ENCODE results near the gene FMNL2. TPM values are rescaled to one million over a fixed set of nuclear protein-coding genes. Genes with fewer than 3 reads are reported as not detected.

Gene FMNL2
- total RNA-seq, 1 experiment from 2014 or later = 46.5 TPM

DNA sequence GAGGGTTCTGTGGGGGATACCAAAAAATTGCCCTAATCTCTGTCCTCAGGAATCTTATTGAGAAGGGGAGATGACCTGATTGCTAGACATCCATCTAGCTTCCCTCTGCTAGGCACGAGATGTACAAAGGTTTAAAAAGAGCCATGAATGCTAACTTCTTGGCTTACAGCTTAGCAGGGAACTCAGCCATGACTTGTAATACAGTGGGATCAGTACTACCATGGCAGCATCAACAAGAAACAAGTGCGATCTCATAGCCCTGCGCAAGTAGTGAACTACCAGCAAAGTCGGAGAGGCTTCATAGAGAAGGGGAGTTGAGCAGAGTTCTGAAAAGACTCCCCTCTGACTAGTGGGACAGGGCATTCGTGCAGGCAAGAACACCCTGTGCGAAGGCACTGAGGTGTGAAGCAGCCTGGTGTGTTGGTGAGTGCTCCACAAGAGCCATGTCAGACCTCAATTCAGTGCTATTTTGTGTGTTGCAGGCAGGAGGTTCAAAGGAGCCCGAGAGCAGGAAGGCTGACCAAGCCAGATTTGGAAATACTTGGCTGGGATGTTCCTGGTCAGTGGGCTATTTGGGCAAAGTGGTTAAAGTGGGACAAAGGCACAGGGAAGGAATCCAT, 130.0 kb downstream of the FMNL2 start:
- no TSS peak for BruUV-seq (replicated peaks)
- no peak for DNase-seq
- H3K36me3 Mint-ChIP-seq (ENCODE audit: insufficient read depth, unreplicated experiment) = no peaks in the 10 kb centered on the region
- no peaks in the 10 kb centered on the region for H3K9me3 Mint-ChIP-seq (ENCODE audit: low read depth, unreplicated experiment)
- no peak overlapping the region for H3K4me3 Mint-ChIP-seq (ENCODE audit: low read depth, unreplicated experiment)
- intact Hi-C loops (cut with micrococcal nuclease; ENCODE audit: unreplicated experiment) = loop anchor here (5.0 kb wide), 4 partner anchors 42 to 263 kb away; partner anchors contain the start of gene FMNL2
- CTCF ChIA-PET = interaction anchor here (0.6 kb wide), 1 partner anchor 61 kb away, joined by 3 read pairs; no protein-coding TSS in a partner anchor
- no peak overlapping the region for H3K27ac Mint-ChIP-seq (ENCODE audit: unreplicated experiment)
- H3K27me3 Mint-ChIP-seq (ENCODE audit: unreplicated experiment) = no peaks in the 10 kb centered on the region
- peaks cover 71% of the 10 kb centered on the region for H3K4me1 Mint-ChIP-seq (ENCODE audit: low read depth, unreplicated experiment)
- TF ChIP-seq, protein P1, sequence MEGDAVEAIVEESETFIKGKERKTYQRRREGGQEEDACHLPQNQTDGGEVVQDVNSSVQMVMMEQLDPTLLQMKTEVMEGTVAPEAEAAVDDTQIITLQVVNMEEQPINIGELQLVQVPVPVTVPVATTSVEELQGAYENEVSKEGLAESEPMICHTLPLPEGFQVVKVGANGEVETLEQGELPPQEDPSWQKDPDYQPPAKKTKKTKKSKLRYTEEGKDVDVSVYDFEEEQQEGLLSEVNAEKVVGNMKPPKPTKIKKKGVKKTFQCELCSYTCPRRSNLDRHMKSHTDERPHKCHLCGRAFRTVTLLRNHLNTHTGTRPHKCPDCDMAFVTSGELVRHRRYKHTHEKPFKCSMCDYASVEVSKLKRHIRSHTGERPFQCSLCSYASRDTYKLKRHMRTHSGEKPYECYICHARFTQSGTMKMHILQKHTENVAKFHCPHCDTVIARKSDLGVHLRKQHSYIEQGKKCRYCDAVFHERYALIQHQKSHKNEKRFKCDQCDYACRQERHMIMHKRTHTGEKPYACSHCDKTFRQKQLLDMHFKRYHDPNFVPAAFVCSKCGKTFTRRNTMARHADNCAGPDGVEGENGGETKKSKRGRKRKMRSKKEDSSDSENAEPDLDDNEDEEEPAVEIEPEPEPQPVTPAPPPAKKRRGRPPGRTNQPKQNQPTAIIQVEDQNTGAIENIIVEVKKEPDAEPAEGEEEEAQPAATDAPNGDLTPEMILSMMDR (IDR thresholded peaks at IDR 0.05; ENCODE audit: unreplicated experiment) = no peak

DNA sequence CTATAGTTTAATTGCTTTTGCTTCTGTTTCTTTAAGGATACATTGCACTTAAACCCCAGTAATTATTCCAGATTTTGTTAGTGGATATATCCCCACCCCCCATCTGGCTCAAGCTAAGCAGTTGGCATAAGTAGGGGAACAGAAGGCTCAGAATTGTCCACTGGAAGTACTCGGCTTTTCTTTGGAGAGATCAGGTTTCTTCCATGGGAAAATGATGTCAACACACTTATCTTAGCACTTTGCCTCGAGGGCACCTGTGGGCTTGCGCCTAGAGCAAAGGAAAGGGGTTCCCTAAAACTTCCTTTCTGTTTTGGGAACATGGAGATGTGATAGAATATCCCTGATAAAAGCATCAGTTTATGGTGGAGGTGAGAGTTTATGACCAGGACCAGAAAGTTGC, 130.6 kb downstream of the FMNL2 start:
- BruUV-seq (replicated peaks) = no TSS peak
- H3K36me3 Mint-ChIP-seq (ENCODE audit: insufficient read depth, unreplicated experiment) = no peaks in the 10 kb centered on the region
- peaks cover 76% of the 10 kb centered on the region for H3K4me1 Mint-ChIP-seq (ENCODE audit: low read depth, unreplicated experiment)
- H3K27me3 Mint-ChIP-seq (ENCODE audit: unreplicated experiment) = no peaks in the 10 kb centered on the region
- H3K9me3 Mint-ChIP-seq (ENCODE audit: low read depth, unreplicated experiment) = no peaks in the 10 kb centered on the region
- CTCF ChIA-PET = interaction anchor here (0.6 kb wide), 1 partner anchor 62 kb away, joined by 3 read pairs; no protein-coding TSS in a partner anchor
- H3K4me3 Mint-ChIP-seq (ENCODE audit: low read depth, unreplicated experiment) = no peak overlapping the region
- no peak for DNase-seq
- intact Hi-C loops (cut with micrococcal nuclease; ENCODE audit: unreplicated experiment) = loop anchor here (5.0 kb wide), 4 partner anchors 42 to 263 kb away; partner anchors contain the start of gene FMNL2
- peak overlapping the region; percentile 70 for H3K27ac Mint-ChIP-seq (ENCODE audit: unreplicated experiment)
- TF ChIP-seq, protein P1 (IDR thresholded peaks at IDR 0.05; ENCODE audit: unreplicated experiment) = no peak

DNA sequence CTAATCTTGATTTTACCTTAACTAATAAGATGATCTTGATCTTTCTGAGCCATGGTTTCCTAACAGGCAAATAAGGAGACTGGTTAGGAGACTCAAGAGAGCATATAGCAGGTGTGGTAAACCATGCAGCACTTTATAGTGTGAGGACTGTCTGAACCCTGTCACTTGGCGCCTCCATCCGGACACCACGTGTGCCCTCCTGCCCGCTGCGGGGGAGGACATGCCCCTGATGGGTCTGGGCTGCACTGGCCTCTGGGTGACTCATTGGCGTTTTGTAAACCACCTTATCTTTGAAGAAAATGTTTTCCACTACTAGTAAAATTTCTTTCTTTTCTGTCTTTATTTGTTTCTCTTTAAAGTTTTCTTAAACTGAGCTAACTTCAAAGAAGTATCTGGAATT, 131.1 kb downstream of the FMNL2 start:
- Mint-ChIP-seq H3K27ac (ENCODE audit: unreplicated experiment) (peak overlapping the region; percentile 70), H3K9me3 (ENCODE audit: low read depth, unreplicated experiment) (no peaks in the 10 kb centered on the region), H3K4me1 (ENCODE audit: low read depth, unreplicated experiment) (peaks cover 81% of the 10 kb centered on the region), H3K27me3 (ENCODE audit: unreplicated experiment) (no peaks in the 10 kb centered on the region), H3K4me3 (ENCODE audit: low read depth, unreplicated experiment) (peak overlapping the region; percentile 58), H3K36me3 (ENCODE audit: insufficient read depth, unreplicated experiment) (no peaks in the 10 kb centered on the region)
- no TSS peak for BruUV-seq (replicated peaks)
- intact Hi-C loops (cut with micrococcal nuclease; ENCODE audit: unreplicated experiment) = loop anchor here (5.0 kb wide), 4 partner anchors 41 to 264 kb away; partner anchors contain the start of gene FMNL2
- CTCF ChIA-PET = interaction anchor here (3.9 kb wide), 1 partner anchor 20 kb away, joined by 21 read pairs; no protein-coding TSS in a partner anchor
- peak; percentile 73 for DNase-seq
- TF ChIP-seq, protein P1 (IDR thresholded peaks at IDR 0.05; ENCODE audit: unreplicated experiment) = no peak

DNA sequence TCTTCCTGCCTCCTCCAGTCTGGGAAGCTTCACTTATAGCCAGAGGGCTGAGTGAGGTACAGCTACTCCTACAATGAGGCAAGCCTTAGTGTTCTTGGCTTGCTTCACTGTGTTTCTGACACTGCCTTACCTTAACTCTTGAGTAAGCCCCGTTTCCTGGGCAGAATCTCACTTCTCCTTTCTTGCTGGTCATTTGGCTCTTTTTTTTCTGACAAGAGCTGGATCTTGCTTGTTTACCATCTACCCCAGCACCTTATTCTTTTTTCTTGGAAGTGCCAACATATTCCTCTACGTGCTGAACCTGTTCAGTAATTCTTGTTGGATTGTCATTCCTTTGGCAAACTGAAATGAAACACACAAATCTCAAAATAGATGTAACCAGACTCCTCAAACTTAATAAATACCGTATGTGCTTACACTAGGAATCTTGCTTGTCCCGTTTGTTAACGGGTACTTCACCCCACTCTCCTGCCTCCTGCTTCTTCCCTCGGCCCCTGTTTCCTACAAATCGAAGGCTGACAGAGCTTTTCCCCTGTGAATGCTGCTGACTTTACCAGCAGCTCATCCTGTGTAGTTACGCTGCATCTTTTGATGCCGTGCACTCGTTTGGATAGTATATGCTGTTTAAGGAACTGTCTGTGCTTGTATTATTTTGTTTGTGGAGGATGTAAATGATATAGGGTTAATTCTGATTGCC, 132.2 kb downstream of the FMNL2 start:
- H3K27ac Mint-ChIP-seq (ENCODE audit: unreplicated experiment) = peak overlapping the region; percentile 70
- H3K36me3 Mint-ChIP-seq (ENCODE audit: insufficient read depth, unreplicated experiment) = no peaks in the 10 kb centered on the region
- TF ChIP-seq, protein P1 (IDR thresholded peaks at IDR 0.05; ENCODE audit: unreplicated experiment) = no peak
- DNase-seq = no peak
- H3K4me3 Mint-ChIP-seq (ENCODE audit: low read depth, unreplicated experiment) = peak overlapping the region; percentile 58
- intact Hi-C loops (cut with micrococcal nuclease; ENCODE audit: unreplicated experiment) = loop anchor here (5.0 kb wide), 4 partner anchors 40 to 265 kb away; partner anchors contain the start of gene FMNL2
- no TSS peak for BruUV-seq (replicated peaks)
- peaks cover 81% of the 10 kb centered on the region for H3K4me1 Mint-ChIP-seq (ENCODE audit: low read depth, unreplicated experiment)
- CTCF ChIA-PET = interaction anchor here (0.7 to 3.9 kb wide), 5 partner anchors 19 to 297 kb away, joined by 3 to 21 read pairs (median 3); no protein-coding TSS in a partner anchor
- H3K27me3 Mint-ChIP-seq (ENCODE audit: unreplicated experiment) = no peaks in the 10 kb centered on the region
- H3K9me3 Mint-ChIP-seq (ENCODE audit: low read depth, unreplicated experiment) = no peaks in the 10 kb centered on the region

Data from Calu3 (cell line).